Keratinocyte (primary cell): ENCODE data around the gene TCERG1. TPM values are rescaled to one million over a fixed set of nuclear protein-coding genes. Genes with fewer than 3 reads are reported as not detected.

Experiments used
- DNase-seq: peaks from one replicate; pipeline ENCODE4 v3.0.0-alpha.2; 2011; ENCODE audit warnings: low read depth, missing footprints, low spot score
- FAIRE-seq: peaks from 2 replicates; lab custom pipeline; 2011; peaks lifted over from hg19 to GRCh38; lab: Jason Lieb, UNC
- H2AFZ ChIP-seq: 2 replicates; pipeline ENCODE4 v1.6.0; 2012; ENCODE audit warnings: low read length, control low read depth, inconsistent platforms; ENCODE audit not compliant: control insufficient read depth
- H3K27ac ChIP-seq: 2 replicates; pipeline ENCODE4 v1.5.1; 2011; ENCODE audit warnings: low read length; ENCODE audit not compliant: control insufficient read depth, insufficient read depth
- H3K27me3 ChIP-seq: 3 replicates; pipeline ENCODE4 v1.6.0; 2011; ENCODE audit warnings: low read length; ENCODE audit not compliant: control insufficient read depth, insufficient read depth; ENCODE audit errors: extremely low read depth
- H3K36me3 ChIP-seq, 2 experiments: 2 replicates in 1 of 2; 3 replicates in 1 of 2; pipeline ENCODE4 v1.5.1; 2011; ENCODE audit warnings: low read length in 2 of 2, mild to moderate bottlenecking in 1 of 2; ENCODE audit not compliant: control insufficient read depth in 2 of 2, insufficient read depth in 2 of 2; ENCODE audit errors: extremely low read depth in 1 of 2
- H3K4me1 ChIP-seq: 3 replicates; pipeline ENCODE4 v1.5.1; 2011; ENCODE audit warnings: low read length; ENCODE audit not compliant: control insufficient read depth, insufficient read depth; ENCODE audit errors: extremely low read depth
- H3K4me2 ChIP-seq: 3 replicates; pipeline ENCODE4 v1.6.0; 2011; ENCODE audit warnings: low read depth, low read length; ENCODE audit not compliant: control insufficient read depth, insufficient read depth; ENCODE audit errors: extremely low read depth
- H3K4me3 ChIP-seq, 3 experiments: fragments of 200-600 bp in 1 of 3; sonication (generic) in 1 of 3; 2 replicates in 2 of 3; 3 replicates in 1 of 3; pipeline ENCODE4 v1.5.1; 2011 to 2016; ENCODE audit warnings: low read length in 3 of 3, mild to moderate bottlenecking in 3 of 3, control low read depth in 2 of 3, inconsistent platforms in 1 of 3, low read depth in 1 of 3, mixed read lengths in 1 of 3, mixed run types in 1 of 3, moderate library complexity in 1 of 3; ENCODE audit not compliant: control insufficient read depth in 2 of 3, insufficient read depth in 2 of 3; ENCODE audit errors: extremely low read depth in 1 of 3
- H3K79me2 ChIP-seq: 2 replicates; pipeline ENCODE4 v1.6.0; 2012; ENCODE audit warnings: low read length; ENCODE audit not compliant: control insufficient read depth, insufficient read depth
- H3K9ac ChIP-seq: 3 replicates; pipeline ENCODE4 v1.6.0; 2011; ENCODE audit warnings: low read length; ENCODE audit not compliant: control insufficient read depth, insufficient read depth; ENCODE audit errors: extremely low read depth
- H3K9me1 ChIP-seq: 3 replicates; pipeline ENCODE4 v1.6.0; 2011; ENCODE audit warnings: low read length; ENCODE audit not compliant: control insufficient read depth, insufficient read depth; ENCODE audit errors: extremely low read depth
- H3K9me3 ChIP-seq: 2 replicates; pipeline ENCODE4 v1.5.1; 2012; ENCODE audit warnings: low read depth, low read length; ENCODE audit not compliant: control insufficient read depth
- H4K20me1 ChIP-seq: 3 replicates; pipeline ENCODE4 v1.6.0; 2011; ENCODE audit warnings: low read length; ENCODE audit not compliant: control insufficient read depth, insufficient read depth; ENCODE audit errors: extremely low read depth
- CTCF ChIP-seq, 3 experiments: IDR thresholded peaks in 1 of 3; conservative IDR thresholded peaks in 1 of 3; optimal IDR thresholded peaks in 1 of 3; 2 replicates in 2 of 3; 3 replicates in 1 of 3; pipeline versions ENCODE3 to v1.5.1; 2011; ENCODE audit warnings: low read length in 3 of 3, mild to moderate bottlenecking in 3 of 3, moderate library complexity in 2 of 3, control low read depth in 1 of 3, inconsistent platforms in 1 of 3; ENCODE audit not compliant: insufficient read depth in 2 of 3; ENCODE audit errors: extremely low read depth in 1 of 3
- EZH2 ChIP-seq: IDR thresholded peaks from one replicate; pipeline ENCODE4 v1.6.1; 2012; ENCODE audit warnings: inconsistent platforms, mild to moderate bottlenecking, low read length, moderate library complexity
- dilution Hi-C: fragments of 300-500 bp; cut with MboI; formaldehyde crosslinking; loops from one replicate; pipeline ENCODE4 v1.7.0; 2020; ENCODE audit warnings: low sequenced_read_pairs; ENCODE audit not compliant: extremely low pct_ligation_motif_present
- polyA plus RNA-seq, 5 experiments: library from polyadenylated mRNA; depleted of rRNA in 3 of 5; stranded (reverse) in 3 of 5; stranded (forward) in 1 of 5; unstranded in 1 of 5; fragments of >200 nt; gene quantifications; 1 replicate in 1 of 5; 2 replicates in 3 of 5; 3 replicates in 1 of 5; pipeline versions ENCODE4 v1.2.1 to v1.2.3, GENCODE V29; 2011 to 2012; ENCODE audit warnings: missing spikeins in 2 of 5, low read depth in 1 of 5, low replicate concordance in 1 of 5

The TCERG1 gene
- polyA plus RNA-seq, 1 donor (not counting 4 experiments of a cell fraction or from before 2014, with no cell fraction given) = 71.6 TPM

DNA sequence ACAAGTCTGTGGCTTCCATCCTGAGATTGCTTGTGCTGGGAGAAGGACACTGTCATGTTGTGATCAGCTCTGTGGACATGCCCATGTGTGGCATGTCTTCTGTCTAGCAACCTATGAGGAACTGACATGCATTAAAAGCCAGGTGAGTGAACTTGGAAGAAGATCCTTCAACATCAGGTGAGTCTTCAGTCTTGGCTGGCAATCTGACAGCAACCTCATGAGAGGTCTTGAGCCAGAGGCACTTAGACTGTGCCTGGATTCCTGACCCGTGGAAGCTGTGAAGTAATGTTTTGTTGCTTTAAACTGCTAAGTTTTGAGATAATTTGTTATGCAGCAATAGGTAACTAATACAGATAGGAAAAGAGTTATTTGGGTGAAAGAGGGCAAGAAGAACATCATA lies 6.8 kb upstream of the TCERG1 start:
- Histone ChIP-seq H3K27me3 (no peaks in the 10 kb centered on the region), H3K9me1 (no peaks in the 10 kb centered on the region), H3K4me1 (peaks cover 18% of the 10 kb centered on the region), H3K79me2 (no peaks in the 10 kb centered on the region), H2AFZ (no peak overlapping the region), H3K4me3 (no peak overlapping the region), H3K9ac (no peak overlapping the region), H4K20me1 (no peaks in the 10 kb centered on the region), H3K27ac (no peak overlapping the region), H3K36me3 (no peaks in the 10 kb centered on the region), H3K4me2 (no peak overlapping the region), H3K9me3 (no peaks in the 10 kb centered on the region)
- DNase-seq = no peak
- TF ChIP-seq EZH2 = no peak
- no peak for TF ChIP-seq CTCF (optimal IDR thresholded peaks at IDR 0.05 in 1 of 3, IDR thresholded peaks at IDR 0.05 in 1 of 3, conservative IDR thresholded peaks at IDR 0.05 in 1 of 3; ENCODE audit: extremely low read depth in 1 of 3, insufficient read depth in 2 of 3, low read length in 3 of 3)
- dilution Hi-C loops = no loop called here
- FAIRE-seq = no peak

DNA sequence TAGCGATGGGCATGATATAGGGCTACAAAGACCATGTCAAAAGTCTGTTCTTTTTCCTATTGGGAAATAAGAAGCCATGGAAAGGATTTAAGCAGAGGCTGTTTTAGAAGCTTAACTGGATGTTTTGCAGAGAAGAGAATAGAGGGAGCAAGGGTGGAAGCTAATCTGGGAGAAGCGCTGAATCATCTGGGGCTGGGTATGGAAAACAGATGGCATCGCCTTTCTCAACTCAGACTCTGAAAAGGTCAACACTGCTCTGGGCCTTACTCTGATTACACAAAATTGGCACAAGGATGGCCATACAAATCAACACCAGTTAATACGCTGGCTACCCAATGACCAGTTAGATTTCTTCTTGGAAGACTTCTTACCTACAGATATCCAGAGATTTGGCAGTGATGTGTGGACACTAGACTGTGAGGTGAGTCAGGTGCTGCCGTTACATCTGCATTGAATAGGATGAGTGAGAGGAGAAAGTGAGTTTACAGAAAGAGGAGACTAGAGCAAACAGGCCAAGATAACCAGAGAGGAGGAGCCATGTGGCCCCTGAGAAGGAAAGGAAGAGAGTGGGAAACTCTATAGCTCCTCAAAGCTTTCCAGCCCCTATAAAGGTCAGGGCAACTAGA lies 6.2 kb upstream of the TCERG1 start:
- dilution Hi-C loops = no loop called here

More for the DNA sequence above, 6.2 kb upstream of the TCERG1 start:
- Histone ChIP-seq H4K20me1 (no peaks in the 10 kb centered on the region), H3K4me3 (no peak overlapping the region), H3K36me3 (no peaks in the 10 kb centered on the region), H3K27ac (no peak overlapping the region), H3K9me3 (no peaks in the 10 kb centered on the region), H3K79me2 (no peaks in the 10 kb centered on the region), H3K9ac (no peak overlapping the region), H3K9me1 (no peaks in the 10 kb centered on the region), H3K4me2 (no peak overlapping the region), H3K27me3 (no peaks in the 10 kb centered on the region), H2AFZ (no peak overlapping the region), H3K4me1 (peaks cover 18% of the 10 kb centered on the region)
- FAIRE-seq (peak; percentile 55), DNase-seq (no peak)
- TF ChIP-seq CTCF (optimal IDR thresholded peaks at IDR 0.05 in 1 of 3, IDR thresholded peaks at IDR 0.05 in 1 of 3, conservative IDR thresholded peaks at IDR 0.05 in 1 of 3; ENCODE audit: extremely low read depth in 1 of 3, insufficient read depth in 2 of 3, low read length in 3 of 3) = no peak
- TF ChIP-seq EZH2 = no peak
